HEK293T (cell line): ENCODE measurements around the gene PATJ.

Experiments used
- CTCF ChIA-PET: fragments of 350-600 bp; formaldehyde crosslinking; extraction: SDS; loops from one replicate; lab custom pipeline; 2021; ENCODE audit warnings: antibody characterized with exemption, inconsistent platforms; lab: Yijun Ruan, JAX
- POLR2A ChIA-PET: fragments of 350-600 bp; formaldehyde crosslinking; extraction: SDS; loops from one replicate; lab custom pipeline; 2020; ENCODE audit warnings: antibody characterized with exemption, inconsistent platforms; lab: Yijun Ruan, JAX
- DNase-seq: peaks from one replicate; pipeline ENCODE4 v3.0.0; 2012; ENCODE audit warnings: mixed read lengths; ENCODE audit errors: extremely low spot score
- ARNT ChIP-seq: fragments of 450-650 bp; IDR thresholded peaks from 2 replicates; pipeline ENCODE4 v1.6.1; 2017; ENCODE audit warnings: mild to moderate bottlenecking
- BHLHE40 ChIP-seq: fragments of 450-650 bp; IDR thresholded peaks from 2 replicates; pipeline ENCODE4 v1.6.1; 2016; ENCODE audit warnings: mild to moderate bottlenecking, moderate library complexity, borderline replicate concordance
- CTBP1 ChIP-seq: fragments of 450-650 bp; IDR thresholded peaks from 2 replicates; pipeline ENCODE4 v1.6.1; 2016; ENCODE audit warnings: borderline replicate concordance
- ELF4 ChIP-seq: fragments of 450-650 bp; IDR thresholded peaks from 2 replicates; pipeline ENCODE4 v1.6.1; 2017; ENCODE audit warnings: antibody characterized with exemption
- FOXA1 ChIP-seq: fragments of 450-650 bp; IDR thresholded peaks from 2 replicates; pipeline ENCODE4 v1.6.1; 2016; ENCODE audit warnings: mild to moderate bottlenecking
- FOXK2 ChIP-seq: fragments of 450-650 bp; IDR thresholded peaks from 2 replicates; pipeline ENCODE4 v1.6.1; 2016; ENCODE audit warnings: mild to moderate bottlenecking
- FOXM1 ChIP-seq: fragments of 450-650 bp; IDR thresholded peaks from 2 replicates; pipeline ENCODE4 v1.6.1; 2017; ENCODE audit warnings: mild to moderate bottlenecking, borderline replicate concordance
- HDGF ChIP-seq: fragments of 450-650 bp; IDR thresholded peaks from 2 replicates; pipeline ENCODE4 v1.6.1; 2017; ENCODE audit warnings: antibody characterized with exemption, borderline replicate concordance
- L3MBTL2 ChIP-seq: fragments of 450-650 bp; conservative IDR thresholded peaks from 2 replicates; pipeline ENCODE4 v1.6.1; 2016; ENCODE audit warnings: mild to moderate bottlenecking
- LEF1 ChIP-seq: fragments of 450-650 bp; IDR thresholded peaks from 2 replicates; pipeline ENCODE4 v1.6.1; 2017; ENCODE audit warnings: mild to moderate bottlenecking, borderline replicate concordance
- NFRKB ChIP-seq: fragments of 450-650 bp; IDR thresholded peaks from 2 replicates; pipeline ENCODE4 v1.6.1; 2016; ENCODE audit warnings: mild to moderate bottlenecking, moderate library complexity
- SP1 ChIP-seq: fragments of 450-650 bp; IDR thresholded peaks from 2 replicates; pipeline ENCODE4 v1.6.1; 2017
- SUZ12 ChIP-seq: fragments of 450-650 bp; IDR thresholded peaks from 2 replicates; pipeline ENCODE4 v1.6.1; 2016; ENCODE audit warnings: mild to moderate bottlenecking
- TARDBP ChIP-seq: fragments of 450-650 bp; IDR thresholded peaks from 2 replicates; pipeline ENCODE4 v1.6.1; 2016
- ZNF384 ChIP-seq: fragments of 450-650 bp; IDR thresholded peaks from 2 replicates; pipeline ENCODE4 v1.6.1; 2016
- TF ChIP-seq, protein P1 (sequence below): fragments of 450-650 bp; IDR thresholded peaks from 2 replicates; pipeline ENCODE4 v1.6.1; 2016

The PATJ gene

DNA sequence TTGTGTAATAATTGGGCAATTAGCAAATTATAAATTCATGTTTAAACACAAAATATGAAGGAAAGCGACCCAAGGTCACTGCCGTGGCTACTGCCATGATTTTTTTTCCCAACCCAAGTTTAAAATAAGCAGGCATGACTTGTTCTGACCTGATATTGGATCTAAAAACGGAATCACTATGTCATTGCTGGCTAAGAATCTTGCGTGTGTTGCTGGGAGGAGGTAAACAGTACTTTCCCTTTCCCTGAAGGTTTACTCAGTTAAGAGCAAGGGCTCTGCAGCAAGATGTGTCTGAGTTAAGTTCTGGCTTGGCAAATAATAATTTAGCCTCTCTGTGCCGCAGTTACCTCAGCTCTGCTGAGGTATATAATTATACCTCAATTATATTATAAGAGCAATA is 326.7 kb downstream of the PATJ start:
- ChIA-PET POLR2A (no interaction called here), CTCF (interaction anchor here (1.3 kb wide), 1 partner anchor 66 kb away, joined by 3 read pairs; no protein-coding TSS in a partner anchor)
- TF ChIP-seq FOXM1 (no peak), ARNT (no peak), SUZ12 (no peak)
- TF ChIP-seq, protein P1, sequence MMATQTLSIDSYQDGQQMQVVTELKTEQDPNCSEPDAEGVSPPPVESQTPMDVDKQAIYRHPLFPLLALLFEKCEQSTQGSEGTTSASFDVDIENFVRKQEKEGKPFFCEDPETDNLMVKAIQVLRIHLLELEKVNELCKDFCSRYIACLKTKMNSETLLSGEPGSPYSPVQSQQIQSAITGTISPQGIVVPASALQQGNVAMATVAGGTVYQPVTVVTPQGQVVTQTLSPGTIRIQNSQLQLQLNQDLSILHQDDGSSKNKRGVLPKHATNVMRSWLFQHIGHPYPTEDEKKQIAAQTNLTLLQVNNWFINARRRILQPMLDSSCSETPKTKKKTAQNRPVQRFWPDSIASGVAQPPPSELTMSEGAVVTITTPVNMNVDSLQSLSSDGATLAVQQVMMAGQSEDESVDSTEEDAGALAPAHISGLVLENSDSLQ = no peak
- DNase-seq = no peak

DNA sequence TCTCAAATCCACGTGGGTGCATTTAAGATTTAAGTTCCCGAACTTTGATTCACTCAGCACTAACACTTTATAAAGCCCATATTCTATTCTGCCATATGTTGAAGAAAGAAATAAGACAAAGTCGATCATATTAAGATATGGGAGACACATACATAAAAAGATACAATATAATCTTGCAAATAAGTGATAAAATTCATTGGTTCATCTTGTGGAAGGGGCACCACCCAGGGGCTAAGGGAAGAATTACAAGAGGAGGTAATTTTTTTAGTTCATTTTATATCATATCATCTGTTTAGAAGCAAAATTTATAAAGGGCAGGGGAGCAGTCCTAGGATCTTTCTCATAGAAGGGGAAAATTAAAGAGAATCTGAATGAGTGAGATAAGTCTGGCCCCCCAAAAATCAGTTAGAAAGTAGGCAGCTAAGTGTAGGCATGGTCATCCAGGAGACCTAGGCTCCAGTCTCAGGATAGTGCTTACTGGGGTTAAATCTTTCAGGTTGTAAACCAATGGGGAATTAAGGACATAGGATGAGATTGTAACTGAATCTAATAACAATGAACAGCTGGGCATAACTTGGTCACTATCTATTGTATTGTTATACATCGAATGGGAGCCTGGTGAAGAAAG is 328.2 kb downstream of the PATJ start:
- POLR2A ChIA-PET = no interaction called here
- peak; percentile 29 for DNase-seq
- CTCF ChIA-PET = interaction anchor here (2.1 kb wide), 1 partner anchor 12 kb away, joined by 9 read pairs; no protein-coding TSS in a partner anchor
- TF ChIP-seq SP1 (no peak), ZNF384 (0 out of 2 replicates have a peak, but pooled peaks have one; percentile 14)

DNA sequence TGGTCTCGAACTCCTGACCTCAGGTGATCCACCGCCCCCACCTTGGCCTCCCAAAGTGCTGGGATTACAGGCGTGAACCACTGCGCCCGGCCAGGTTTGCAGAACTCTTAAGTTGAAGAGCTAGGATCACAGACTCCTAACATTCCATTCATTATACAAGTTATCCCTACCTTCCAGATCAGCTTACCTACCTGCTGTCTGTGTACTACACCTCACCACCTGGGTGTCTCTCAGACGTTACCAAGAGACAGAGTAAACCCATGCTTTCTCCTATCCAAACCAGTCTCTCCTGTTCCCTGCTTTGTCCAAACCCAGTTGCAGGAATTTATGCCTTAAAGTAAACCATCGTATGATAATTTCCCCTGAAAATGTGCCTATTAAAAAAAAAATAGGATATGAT is 329.4 kb downstream of the PATJ start:
- CTCF ChIA-PET = interaction anchor here (2.1 kb wide), 1 partner anchor 11 kb away, joined by 9 read pairs; no protein-coding TSS in a partner anchor
- POLR2A ChIA-PET = no interaction called here
- no peak for DNase-seq

DNA sequence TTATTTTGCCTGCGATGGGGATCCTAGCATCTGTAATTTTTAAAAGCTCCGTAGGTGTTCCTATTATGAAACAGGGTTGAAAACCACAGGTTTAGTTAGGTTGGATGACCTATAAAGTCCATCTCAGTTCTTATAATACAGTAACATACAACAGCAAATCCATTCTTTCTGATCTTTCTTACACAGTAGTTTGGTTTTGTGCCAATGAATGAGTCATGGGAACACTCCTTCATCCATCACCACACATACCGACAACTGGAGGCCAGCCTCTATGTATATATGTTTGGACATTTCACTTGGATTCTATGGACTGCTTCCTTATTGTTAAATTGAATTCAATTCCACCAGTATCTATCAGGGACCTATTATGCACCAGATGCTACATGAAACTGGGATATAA is 334.0 kb downstream of the PATJ start:
- TF ChIP-seq SP1 (no peak), L3MBTL2 (no peak), SUZ12 (no peak), CTBP1 (no peak)
- TF ChIP-seq, protein P1 = peak; percentile 44; the same call in 1 of the 2 replicates
- DNase-seq = no peak
- CTCF ChIA-PET = no interaction called here
- POLR2A ChIA-PET = no interaction called here

More for the DNA sequence above, 329.4 kb downstream of the PATJ start:
- TF ChIP-seq FOXK2 (no peak), NFRKB (no peak), SUZ12 (no peak), LEF1 (no peak), SP1 (no peak), BHLHE40 (no peak), FOXA1 (no peak)
- TF ChIP-seq, protein P1 = no peak

DNA sequence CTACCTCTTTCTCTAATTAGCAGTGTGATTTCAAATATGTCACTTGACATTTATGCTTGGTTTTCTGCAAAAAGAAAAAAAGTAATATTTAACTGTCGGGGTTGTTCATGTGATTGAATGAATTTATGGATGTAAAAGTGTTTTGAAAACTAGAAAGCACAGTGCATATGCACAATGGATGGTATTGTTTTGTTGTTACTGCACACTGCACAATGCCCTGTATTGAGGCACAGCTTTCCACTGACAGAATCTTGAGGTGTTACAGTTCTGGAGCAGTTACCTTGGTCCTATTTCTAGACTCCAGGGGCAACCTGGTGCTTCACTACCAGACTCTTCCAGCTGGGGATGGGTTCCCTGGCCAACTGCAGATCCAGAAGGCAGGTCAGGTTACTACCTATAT is 335.5 kb downstream of the PATJ start:
- ChIA-PET POLR2A (no interaction called here), CTCF (interaction anchor here (0.6 kb wide), 1 partner anchor 531 kb away, joined by 3 read pairs; no protein-coding TSS in a partner anchor)
- no peak for DNase-seq
- TF ChIP-seq SUZ12 (no peak), ELF4 (no peak), ARNT (no peak), BHLHE40 (no peak), NFRKB (no peak), CTBP1 (no peak), FOXA1 (no peak), FOXM1 (no peak), FOXK2 (no peak), HDGF (no peak)

DNA sequence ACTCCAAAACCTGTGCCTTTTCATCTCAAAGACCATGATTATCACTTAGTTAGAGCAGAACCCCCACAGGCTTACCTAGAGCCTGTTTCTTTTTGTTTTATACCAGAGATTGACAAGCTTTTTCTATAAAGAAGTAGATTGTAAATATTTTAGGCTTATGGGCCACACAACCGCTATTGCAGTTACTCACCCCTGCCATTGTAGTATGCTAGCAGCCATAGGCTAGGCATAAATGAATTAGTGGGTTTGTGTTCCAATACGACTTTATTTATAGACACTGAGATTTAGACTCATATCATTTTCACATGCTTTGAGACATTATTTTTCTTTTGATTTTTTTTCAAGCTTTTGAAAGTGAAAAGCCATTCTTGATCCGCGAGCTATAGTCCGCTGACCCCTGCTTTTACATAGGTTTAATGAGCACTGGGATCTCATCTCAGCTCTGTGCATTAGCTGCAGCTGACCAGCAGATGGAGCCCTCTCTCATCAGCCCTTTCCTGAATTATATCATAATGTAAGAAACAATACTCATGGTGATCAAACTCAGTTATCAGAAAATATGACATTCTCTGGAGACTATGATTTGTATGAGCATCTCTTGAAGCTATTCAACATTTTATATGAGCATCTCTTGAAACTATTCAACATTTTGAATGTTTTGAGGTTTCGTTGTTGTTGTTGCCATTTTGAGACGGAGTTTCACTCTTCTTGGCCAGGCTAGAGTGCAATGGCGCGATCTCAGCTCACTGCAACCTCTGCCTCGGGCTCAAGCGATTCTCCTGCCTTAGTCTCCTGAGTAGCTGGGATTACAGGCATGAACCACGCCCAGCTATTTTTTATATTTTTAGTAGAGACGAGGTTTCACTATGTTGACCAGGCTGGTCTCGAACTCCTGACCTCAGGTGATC is 340.4 kb downstream of the PATJ start:
- DNase-seq = peak; percentile 77
- TF ChIP-seq FOXK2 (no peak), CTBP1 (no peak), SP1 (no peak), HDGF (no peak), FOXA1 (no peak), L3MBTL2 (no peak), ZNF384 (no peak), SUZ12 (no peak), ELF4 (no peak), ARNT (no peak), BHLHE40 (no peak), TARDBP (no peak), FOXM1 (no peak), LEF1 (no peak), NFRKB (no peak)
- TF ChIP-seq, protein P1 = no peak
- CTCF ChIA-PET = interaction anchor here (0.5 to 2.0 kb wide), 15 partner anchors 9 to 413 kb away, joined by 3 to 10 read pairs (median 4); no protein-coding TSS in a partner anchor
- POLR2A ChIA-PET = no interaction called here
